ENCODE data around the gene COG2. TPM values are rescaled to one million over a fixed set of nuclear protein-coding genes. Genes with fewer than 3 reads are reported as not detected.
"Not testable (repeated sequence)": the region's sequence is repeated elsewhere in the genome, so short reads cannot be mapped to it uniquely, and the experiment has no call there.

COG2 gene
- polyA plus RNA-seq, 1 experiment: 21.5 TPM

GRCh38 chr1:230596306-230596705 is 46.0 kb upstream of the COG2 start:
- TF ChIP-seq CTCF (IDR thresholded peaks at IDR 0.05; ENCODE audit: low read depth, low read length): no peak
- no peak overlapping the region for H3K27ac ChIP-seq (ENCODE audit: low read depth, low read length)
- no peak for DNase-seq (ENCODE audit: low read depth, low spot score)
- no peak overlapping the region for H3K4me3 ChIP-seq (ENCODE audit: low read depth, low read length)
- no peaks in the 10 kb centered on the region for H3K9me3 ChIP-seq (ENCODE audit: control insufficient read depth, insufficient read depth, low read length)
- no peaks in the 10 kb centered on the region for H3K27me3 ChIP-seq (ENCODE audit: control insufficient read depth, insufficient read depth, low read length)
- ChIA-PET POLR2A (no interaction called here), CTCF (no interaction called here)

- no peak for TF ChIP-seq CTCF (IDR thresholded peaks at IDR 0.05; ENCODE audit: low read depth, low read length)
- H3K4me3 ChIP-seq (ENCODE audit: low read depth, low read length): no peak overlapping the region
- ChIA-PET CTCF (no interaction called here), POLR2A (no interaction called here)
- H3K9me3 ChIP-seq (ENCODE audit: control insufficient read depth, insufficient read depth, low read length): no peaks in the 10 kb centered on the region
- DNase-seq (ENCODE audit: low read depth, low spot score): no peak
- no peaks in the 10 kb centered on the region for H3K27me3 ChIP-seq (ENCODE audit: control insufficient read depth, insufficient read depth, low read length)
- H3K27ac ChIP-seq (ENCODE audit: low read depth, low read length): no peak overlapping the region
Observed at GRCh38 chr1:230598745-230599144, 43.5 kb upstream of the COG2 start.

GRCh38 chr1:230599926-230600656 is 42.2 kb upstream of the COG2 start:
- H3K27me3 ChIP-seq (ENCODE audit: control insufficient read depth, insufficient read depth, low read length): no peaks in the 10 kb centered on the region
- ChIA-PET CTCF (interaction anchor here (0.6 kb wide), 1 partner anchor 13 kb away, joined by 3 read pairs; no protein-coding TSS in a partner anchor), POLR2A (no interaction called here)
- H3K27ac ChIP-seq (ENCODE audit: low read depth, low read length): no peak overlapping the region
- TF ChIP-seq CTCF (IDR thresholded peaks at IDR 0.05; ENCODE audit: low read depth, low read length): no peak
- no peaks in the 10 kb centered on the region for H3K9me3 ChIP-seq (ENCODE audit: control insufficient read depth, insufficient read depth, low read length)
- DNase-seq (ENCODE audit: low read depth, low spot score): no peak
- no peak overlapping the region for H3K4me3 ChIP-seq (ENCODE audit: low read depth, low read length)

- POLR2A ChIA-PET; CTCF ChIA-PET; H3K9me3 ChIP-seq (ENCODE audit: control insufficient read depth, insufficient read depth, low read length); DNase-seq (ENCODE audit: low read depth, low spot score); H3K4me3 ChIP-seq (ENCODE audit: low read depth, low read length); H3K27me3 ChIP-seq (ENCODE audit: control insufficient read depth, insufficient read depth, low read length); H3K27ac ChIP-seq (ENCODE audit: low read depth, low read length): not testable (repeated sequence)
Observed at GRCh38 chr1:230600657-230601400, 41.5 kb upstream of the COG2 start.

GRCh38 chr1:230609208-230609607 is 33.1 kb upstream of the COG2 start:
- no peaks in the 10 kb centered on the region for H3K27me3 ChIP-seq (ENCODE audit: control insufficient read depth, insufficient read depth, low read length)
- POLR2A ChIA-PET: no interaction called here
- no peak overlapping the region for H3K27ac ChIP-seq (ENCODE audit: low read depth, low read length)
- DNase-seq (ENCODE audit: low read depth, low spot score): no peak
- no peak for TF ChIP-seq CTCF (IDR thresholded peaks at IDR 0.05; ENCODE audit: low read depth, low read length)
- no peaks in the 10 kb centered on the region for H3K9me3 ChIP-seq (ENCODE audit: control insufficient read depth, insufficient read depth, low read length)
- CTCF ChIA-PET: no interaction called here
- no peak overlapping the region for H3K4me3 ChIP-seq (ENCODE audit: low read depth, low read length)

Measured in AG04450 (cell line).